Omental fat pad (tissue), 4 donors: ENCODE measurements around the gene FAM118A. TPM values are rescaled to one million over a fixed set of nuclear protein-coding genes. Genes with fewer than 3 reads are reported as not detected.

ENCODE experiments used
- ATAC-seq: fragments of 150-250 bp; one replicate; pipeline ENCODE4 v1.9.1; 2016; ENCODE audit warnings: mild to moderate bottlenecking, moderate library complexity; ENCODE audit not compliant: low FRiP score
- DNase-seq: peaks from one replicate; pipeline ENCODE4 v3.0.0-alpha.2; 2019; ENCODE audit warnings: low spot score
- CTCF ChIP-seq, 3 donors: fragments of 450-650 bp; IDR thresholded peaks; one replicate each; pipeline ENCODE4 v1.5.1; 2016 to 2017; ENCODE audit warnings: antibody characterized with exemption in 3 of 3, mild to moderate bottlenecking in 3 of 3, moderate library complexity in 2 of 3
- total RNA-seq, 4 donors: library from RNA; depleted of rRNA; stranded (reverse); fragments of >200 nt; gene quantifications; one replicate each; pipeline ENCODE4 v1.1.0, GENCODE V29; 2016

FAM118A gene
- total RNA-seq, 4 donors from 2014 or later, result 16.9 to 59.0 (median 33.7) TPM

GRCh38 chr22:45317551-45318167 lies 7.9 kb downstream of the FAM118A start:
- TF ChIP-seq CTCF (IDR thresholded peaks at IDR 0.05), result no peak
- ATAC-seq (peak; percentile 50), DNase-seq (no peak)

DNA sequence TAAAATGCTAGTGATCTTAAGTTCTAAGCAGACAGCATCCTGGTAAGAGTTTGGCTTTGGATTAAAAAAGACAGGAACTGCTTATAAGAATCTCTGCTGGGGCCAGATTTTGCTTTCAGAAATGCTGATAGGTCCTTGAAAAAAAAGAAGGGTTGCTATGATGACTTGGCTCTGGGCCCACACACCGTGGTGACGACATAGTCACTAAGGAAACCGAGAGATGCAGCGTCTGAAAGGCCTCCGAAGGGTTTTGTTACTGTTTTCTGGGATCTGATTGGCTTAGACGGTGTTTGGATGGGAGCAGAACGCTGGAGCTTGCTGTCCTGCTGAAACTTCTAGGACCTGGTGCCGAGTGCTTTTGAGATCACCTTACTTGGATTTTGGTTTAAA lies 8.4 kb downstream of the FAM118A start:
- no peak for TF ChIP-seq CTCF (IDR thresholded peaks at IDR 0.05)
- no peak for ATAC-seq
- DNase-seq, result peak; percentile 80

- no peak for ATAC-seq
- DNase-seq, result no peak
Observed at GRCh38 chr22:45318558-45319323, 9.0 kb downstream of the FAM118A start.

GRCh38 chr22:45319324-45319685 lies 9.6 kb downstream of the FAM118A start:
- no peak for TF ChIP-seq CTCF (IDR thresholded peaks at IDR 0.05)
- no peak for DNase-seq
- no peak for ATAC-seq

More at GRCh38 chr22:45318558-45319323, 9.0 kb downstream of the FAM118A start:
- TF ChIP-seq CTCF (IDR thresholded peaks at IDR 0.05), result no peak

DNA sequence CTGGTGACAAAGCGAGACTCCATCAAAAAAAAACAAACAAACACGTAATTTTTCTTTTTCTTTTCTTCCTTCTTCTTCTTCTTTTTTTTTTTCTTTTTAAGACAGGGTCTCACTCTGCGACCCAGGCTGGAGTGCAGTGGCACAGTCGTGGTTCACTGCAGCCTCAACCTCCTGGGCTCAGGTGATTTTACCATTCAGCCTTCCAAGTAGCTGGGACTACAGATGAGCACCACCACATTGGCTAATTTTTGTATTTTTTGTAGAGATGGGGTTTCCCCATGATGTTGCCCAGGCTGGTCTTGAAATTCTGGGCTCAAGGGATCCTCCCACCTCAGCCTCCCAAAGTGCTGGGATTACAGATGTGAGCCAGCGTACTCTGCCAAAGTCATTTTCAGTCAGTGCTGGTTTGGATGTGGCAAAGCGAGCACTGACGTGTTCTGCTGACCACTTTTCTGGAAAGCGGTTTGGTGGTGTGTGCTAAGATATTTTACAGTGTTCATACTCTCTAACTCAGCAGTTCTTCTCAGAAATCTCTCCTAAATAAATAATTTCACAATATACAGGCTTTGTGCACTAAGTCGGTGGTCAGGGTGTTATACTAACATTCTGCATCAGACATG lies 10.7 kb downstream of the FAM118A start:
- DNase-seq (no peak), ATAC-seq (no peak)
- TF ChIP-seq CTCF (IDR thresholded peaks at IDR 0.05), result no peak

GRCh38 chr22:45321827-45322226 lies 12.1 kb downstream of the FAM118A start:
- DNase-seq (no peak), ATAC-seq (no peak)
- no peak for TF ChIP-seq CTCF (IDR thresholded peaks at IDR 0.05)
